GM12878 (cell line): ENCODE results near the gene MATN3.

ENCODE experiments used
- EZH2 ChIP-seq: IDR thresholded peaks from 2 replicates; pipeline ENCODE4 v1.6.1; 2012; ENCODE audit warnings: low read depth, mild to moderate bottlenecking, control low read depth, inconsistent platforms, low read length, borderline replicate concordance; ENCODE audit not compliant: control insufficient read depth
- POLR2A ChIP-seq: IDR thresholded peaks from 2 replicates; pipeline ENCODE4 v1.6.1; 2011; ENCODE audit warnings: low read depth, mild to moderate bottlenecking, low read length
- SUZ12 ChIP-seq: fragments of 200-600 bp; sonication (generic); IDR thresholded peaks from one replicate; pipeline ENCODE4 v1.6.1; 2018; ENCODE audit warnings: antibody characterized with exemption, mild to moderate bottlenecking; ENCODE audit not compliant: unreplicated experiment
- TF ChIP-seq, protein P1 (sequence below): fragments of 450-650 bp; formaldehyde crosslinking; IDR thresholded peaks from 2 replicates; pipeline ENCODE4 v1.4.0; 2022; ENCODE audit warnings: mild to moderate bottlenecking, moderate library complexity

DNA sequence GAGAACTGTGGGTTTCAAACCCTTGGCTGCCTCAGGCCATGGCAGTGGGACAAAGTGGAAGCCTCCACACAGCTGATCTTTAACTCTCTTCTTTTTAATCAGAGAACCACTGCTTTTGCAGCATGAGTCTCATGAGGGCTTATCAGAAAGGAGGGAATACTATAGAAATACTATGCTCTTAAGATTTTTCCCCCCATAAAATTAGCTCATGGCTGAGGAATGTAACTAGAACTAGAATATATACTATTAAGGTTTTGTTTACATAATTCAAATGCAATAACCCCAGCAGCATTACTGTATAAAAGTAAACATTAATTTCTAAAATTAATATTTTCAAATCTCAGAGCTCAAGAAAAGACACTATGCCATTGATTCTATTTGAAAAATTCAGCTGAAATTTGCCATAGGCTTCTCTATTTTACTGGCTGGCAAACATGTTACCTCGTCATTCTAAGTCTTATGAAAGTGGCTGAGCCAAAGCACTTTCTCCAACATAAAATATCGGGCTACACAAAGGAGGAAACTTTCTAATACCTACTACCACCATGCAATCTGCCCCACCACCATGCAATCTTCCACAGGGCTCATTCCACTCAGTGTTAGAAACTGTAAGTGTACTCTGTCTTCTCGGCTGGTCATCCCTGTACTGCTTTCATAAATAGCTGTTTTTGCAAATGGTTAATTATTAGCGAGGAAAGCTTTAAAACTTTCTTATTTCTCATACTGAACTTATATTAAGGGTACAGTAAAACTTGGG lies 65.1 kb downstream of the MATN3 start:
- TF ChIP-seq SUZ12 (no peak), POLR2A (no peak), EZH2 (no peak)
- TF ChIP-seq, protein P1, sequence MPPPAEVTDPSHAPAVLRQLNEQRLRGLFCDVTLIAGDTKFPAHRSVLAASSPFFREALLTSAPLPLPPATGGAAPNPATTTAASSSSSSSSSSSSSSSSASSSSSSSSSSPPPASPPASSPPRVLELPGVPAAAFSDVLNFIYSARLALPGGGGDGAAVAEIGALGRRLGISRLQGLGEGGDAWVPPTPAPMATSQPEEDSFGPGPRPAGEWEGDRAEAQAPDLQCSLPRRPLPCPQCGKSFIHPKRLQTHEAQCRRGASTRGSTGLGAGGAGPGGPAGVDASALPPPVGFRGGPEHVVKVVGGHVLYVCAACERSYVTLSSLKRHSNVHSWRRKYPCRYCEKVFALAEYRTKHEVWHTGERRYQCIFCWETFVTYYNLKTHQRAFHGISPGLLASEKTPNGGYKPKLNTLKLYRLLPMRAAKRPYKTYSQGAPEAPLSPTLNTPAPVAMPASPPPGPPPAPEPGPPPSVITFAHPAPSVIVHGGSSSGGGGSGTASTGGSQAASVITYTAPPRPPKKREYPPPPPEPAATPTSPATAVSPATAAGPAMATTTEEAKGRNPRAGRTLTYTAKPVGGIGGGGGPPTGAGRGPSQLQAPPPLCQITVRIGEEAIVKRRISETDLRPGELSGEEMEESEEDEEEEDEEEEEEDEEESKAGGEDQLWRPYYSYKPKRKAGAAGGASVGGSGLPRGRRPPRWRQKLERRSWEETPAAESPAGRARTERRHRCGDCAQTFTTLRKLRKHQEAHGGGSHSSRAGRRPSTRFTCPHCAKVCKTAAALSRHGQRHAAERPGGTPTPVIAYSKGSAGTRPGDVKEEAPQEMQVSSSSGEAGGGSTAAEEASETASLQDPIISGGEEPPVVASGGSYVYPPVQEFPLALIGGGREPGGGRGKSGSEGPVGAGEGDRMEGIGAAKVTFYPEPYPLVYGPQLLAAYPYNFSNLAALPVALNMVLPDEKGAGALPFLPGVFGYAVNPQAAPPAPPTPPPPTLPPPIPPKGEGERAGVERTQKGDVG (CRISPR knock-in tag), result no peak
